Activated CD8-positive, alpha-beta memory T cell treated with anti-CD3 and anti-CD28 coated beads, Interleukin-2, amount 50 U/mL, for 1 hour (primary cell): ENCODE results near the gene UBXN1.
A peak's percentile ranks its signal among the peaks of the same experiment; 100 is the strongest.

Source experiments
- DNase-seq: peaks from one replicate; pipeline ENCODE4 v3.0.0-alpha.2; 2020; ENCODE audit errors: extremely low read depth

Gene UBXN1

GRCh38 chr11:62678770-62679696, at the start of gene UBXN1:
TSS of gene UBXN1 (minus strand) at chr11:62679073. CDS start at chr11:62678923, 150 bp downstream.
- peak; percentile 50 for DNase-seq

GRCh38 chr11:62728171-62728988, 49.5 kb upstream of the UBXN1 start, which contains the start of gene TTC9C:
TSS of gene TTC9C (plus strand) at chr11:62728486. CDS start at chr11:62728849, 363 bp downstream.
- peak; percentile 56 for DNase-seq

GRCh38 chr11:62727872-62728170, 48.9 kb upstream of the UBXN1 start:
- DNase-seq: peak; percentile 84

GRCh38 chr11:62727165-62727871, 48.4 kb upstream of the UBXN1 start, which contains the start of gene HNRNPUL2:
TSS of gene HNRNPUL2 (minus strand) at chr11:62727457. CDS start at chr11:62727156, 301 bp downstream.
- peak; percentile 95 for DNase-seq

GRCh38 chr11:62726915-62727164, 48.0 kb upstream of the UBXN1 start:
- no peak for DNase-seq

- no peak for DNase-seq
Measured at GRCh38 chr11:62726156-62726914, 47.5 kb upstream of the UBXN1 start.

GRCh38 chr11:62725646-62726045, 46.8 kb upstream of the UBXN1 start:
- DNase-seq: no peak

- no peak for DNase-seq
Measured at GRCh38 chr11:62724171-62724570, 45.3 kb upstream of the UBXN1 start.

GRCh38 chr11:62721994-62722393, 43.1 kb upstream of the UBXN1 start:
- DNase-seq: no peak

- no peak for DNase-seq
Measured at GRCh38 chr11:62719302-62719978, 40.6 kb upstream of the UBXN1 start.

- DNase-seq: no peak
Measured at GRCh38 chr11:62716816-62717215, 37.9 kb upstream of the UBXN1 start.

- DNase-seq: no peak
Measured at GRCh38 chr11:62716206-62716605, 37.3 kb upstream of the UBXN1 start.

- no peak for DNase-seq
Measured at GRCh38 chr11:62715150-62716130, 36.6 kb upstream of the UBXN1 start.

GRCh38 chr11:62713343-62713742, 34.5 kb upstream of the UBXN1 start:
- DNase-seq: no peak

GRCh38 chr11:62712861-62713260, 34.0 kb upstream of the UBXN1 start:
- DNase-seq: no peak

GRCh38 chr11:62712276-62712812, 33.5 kb upstream of the UBXN1 start:
- no peak for DNase-seq

GRCh38 chr11:62710001-62710345, 31.1 kb upstream of the UBXN1 start:
- DNase-seq: no peak

GRCh38 chr11:62709247-62710000, 30.6 kb upstream of the UBXN1 start:
- DNase-seq: peak; percentile 94

GRCh38 chr11:62708793-62709192, 29.9 kb upstream of the UBXN1 start:
- no peak for DNase-seq
